NCI-H2081 treated with DMSO at 0.1 percent for 48 hours (cell line): ENCODE results near the gene THYN1.
"Not testable (repeated sequence)": the region's sequence is repeated elsewhere in the genome, so short reads cannot be mapped to it uniquely, and the experiment has no call there.

ENCODE experiments used
- DNase-seq: peaks from one replicate; lab custom pipeline; 2025; lab: John Stamatoyannopoulos, UW

The THYN1 gene

DNA sequence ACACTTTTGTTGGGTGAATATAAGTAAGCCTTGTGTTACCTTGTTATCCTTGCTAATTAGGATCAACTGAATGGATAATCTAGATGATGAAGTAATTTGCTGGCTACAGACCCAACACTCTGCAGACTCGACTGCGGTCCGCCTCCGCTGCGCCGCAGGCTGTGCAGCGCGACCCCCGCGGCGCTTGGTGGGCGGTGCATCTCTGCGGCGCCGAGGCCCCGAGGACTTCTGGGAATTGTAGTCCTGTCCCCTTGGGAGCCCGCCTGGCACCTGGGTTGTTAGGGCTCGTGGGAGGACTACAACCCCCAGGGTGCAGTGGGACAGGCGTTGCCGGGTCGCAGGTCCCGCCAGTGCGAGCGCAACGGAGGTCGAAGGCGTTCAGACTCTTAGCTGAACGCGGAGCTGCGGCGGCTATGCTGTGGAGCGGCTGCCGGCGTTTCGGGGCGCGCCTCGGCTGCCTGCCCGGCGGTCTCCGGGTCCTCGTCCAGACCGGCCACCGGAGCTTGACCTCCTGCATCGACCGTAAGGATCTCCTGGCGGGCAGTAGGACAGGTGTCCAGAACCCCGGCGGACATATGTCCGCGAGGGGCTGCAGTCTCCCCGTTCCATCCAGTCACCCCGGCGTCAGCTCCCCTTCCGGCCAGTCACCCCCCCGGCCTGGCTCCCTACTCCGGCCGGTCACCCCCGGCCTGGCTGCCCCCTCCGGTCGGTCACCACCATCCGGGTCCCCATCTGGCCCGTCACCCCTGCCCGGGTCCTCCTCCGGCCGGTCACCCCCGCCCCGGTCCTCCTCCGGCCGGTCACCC lies at the start of gene THYN1, which contains the start of gene ACAD8:
Gene THYN1, minus strand, starts transcription at position 165 of the 806 bp plus-strand sequence. CDS start 470 bp downstream, outside the sequence.
Gene ACAD8, plus strand, starts transcription at position 381 of the 806 bp plus-strand sequence. Its CDS starts 33 bp downstream, at position 414.
- peak; percentile 89 for DNase-seq

- no peak for DNase-seq
Measured at GRCh38 chr11:134294664-134295063, 41.5 kb upstream of the THYN1 start.

DNA sequence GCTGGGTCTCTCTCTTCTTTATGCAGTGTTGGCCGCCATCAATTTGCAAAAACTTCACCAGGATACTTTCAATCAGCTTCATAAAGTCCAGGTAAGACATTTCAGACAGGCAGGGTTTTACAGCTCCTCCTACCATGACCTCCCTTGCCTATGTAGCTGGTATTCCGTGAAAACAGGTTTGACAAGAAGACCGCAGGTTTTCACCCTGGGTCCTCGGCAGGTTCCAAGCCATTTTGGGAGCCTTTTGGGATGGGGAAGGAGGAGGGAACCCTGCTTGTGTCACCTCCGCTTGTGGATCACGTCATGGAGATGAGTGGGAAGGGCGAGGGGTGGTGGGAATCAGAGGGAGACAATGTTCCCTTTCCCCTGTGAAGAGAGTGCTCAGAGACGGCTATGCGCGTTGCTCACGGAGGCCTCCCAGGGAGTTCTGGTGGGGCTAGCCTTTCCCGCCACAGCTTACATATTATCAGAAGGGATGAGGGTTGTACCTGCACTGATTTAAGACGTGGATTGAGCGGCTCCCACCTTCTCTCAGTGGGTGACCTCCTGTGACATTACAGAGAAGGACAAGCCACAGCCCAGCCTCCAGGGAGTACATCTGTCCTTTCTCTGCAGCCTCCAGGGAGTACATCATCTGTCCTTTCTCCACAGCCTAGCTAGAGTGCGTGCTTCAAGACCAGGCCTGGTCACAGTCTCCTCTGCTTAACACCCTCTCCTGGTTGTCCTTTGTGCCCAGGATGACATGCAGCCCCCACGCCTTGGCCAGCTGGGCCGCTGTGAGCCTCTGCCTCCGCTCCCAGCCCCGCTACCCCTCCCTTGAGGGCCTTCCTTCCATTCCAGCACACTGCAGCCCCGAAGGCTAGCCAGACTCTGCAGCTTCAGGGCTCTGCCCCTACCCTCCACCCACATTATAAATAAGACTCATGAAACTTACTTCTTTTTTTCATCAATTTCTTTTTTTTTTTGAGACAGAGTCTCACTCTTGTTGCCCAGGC lies 40.3 kb upstream of the THYN1 start:
- DNase-seq, result no peak

DNA sequence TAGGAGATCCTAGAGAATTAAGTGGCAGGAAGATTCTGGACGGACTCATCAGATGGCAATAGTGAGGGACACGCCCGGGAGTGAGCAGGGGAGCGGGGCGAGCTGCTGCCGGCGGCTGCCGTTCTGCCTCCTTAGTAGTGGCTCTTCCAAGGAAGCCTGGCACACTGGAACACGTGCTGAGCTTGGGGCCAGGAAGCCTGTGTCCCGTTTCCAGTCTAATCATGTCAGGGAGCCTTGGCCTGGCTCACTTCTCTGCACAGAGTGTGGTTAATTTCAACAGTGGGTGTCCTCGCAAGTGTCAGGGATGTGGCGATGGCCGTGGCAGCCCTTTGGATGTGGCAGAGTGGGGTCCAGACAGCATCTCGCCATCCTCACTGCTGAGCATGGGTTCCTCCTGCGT lies 39.5 kb upstream of the THYN1 start:
- DNase-seq, result no peak

GRCh38 chr11:134291196-134291595 lies 38.0 kb upstream of the THYN1 start:
- no peak for DNase-seq

GRCh38 chr11:134290646-134291045 lies 37.5 kb upstream of the THYN1 start:
- no peak for DNase-seq

- no peak for DNase-seq
Measured at GRCh38 chr11:134289789-134290188, 36.6 kb upstream of the THYN1 start.

DNA sequence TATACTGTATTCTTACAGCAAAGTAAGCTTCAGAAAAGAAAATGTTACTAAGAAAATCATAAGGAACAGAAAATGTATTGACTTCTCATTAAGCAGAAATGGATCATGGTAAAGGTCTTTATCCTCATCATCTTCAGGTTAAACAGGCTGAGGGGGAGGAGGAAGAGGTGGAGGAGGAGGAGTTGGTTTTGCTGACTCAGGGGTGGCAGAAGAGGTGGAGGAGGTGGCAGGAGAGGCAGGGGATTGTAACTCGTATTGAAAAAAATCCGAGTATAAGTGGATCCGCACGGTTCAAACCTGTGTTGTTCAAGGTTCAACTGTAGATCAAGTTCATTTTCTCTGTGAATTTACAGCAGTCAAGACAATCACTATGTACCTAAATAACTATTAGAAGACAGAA lies 36.0 kb upstream of the THYN1 start:
- no peak for DNase-seq

DNA sequence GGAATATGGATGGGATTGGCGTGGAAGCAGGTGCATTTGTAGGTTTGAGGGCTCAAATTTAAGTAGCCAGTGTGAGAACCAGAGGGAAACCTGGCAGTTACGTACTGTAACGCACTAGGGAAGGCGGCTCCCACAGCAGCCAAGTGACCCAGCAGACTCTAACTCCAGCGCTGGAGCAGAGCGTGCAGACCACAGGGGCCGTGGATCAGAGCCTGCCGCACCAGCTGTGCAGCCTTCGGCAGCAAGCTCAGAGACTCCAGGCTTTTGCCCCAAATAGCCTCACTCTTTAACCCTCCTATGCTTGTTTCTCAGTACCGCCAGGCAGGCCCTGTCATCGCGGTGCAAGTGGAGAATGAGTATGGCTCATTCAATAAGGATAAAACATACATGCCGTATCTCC lies 35.3 kb upstream of the THYN1 start:
- DNase-seq, result no peak

DNA sequence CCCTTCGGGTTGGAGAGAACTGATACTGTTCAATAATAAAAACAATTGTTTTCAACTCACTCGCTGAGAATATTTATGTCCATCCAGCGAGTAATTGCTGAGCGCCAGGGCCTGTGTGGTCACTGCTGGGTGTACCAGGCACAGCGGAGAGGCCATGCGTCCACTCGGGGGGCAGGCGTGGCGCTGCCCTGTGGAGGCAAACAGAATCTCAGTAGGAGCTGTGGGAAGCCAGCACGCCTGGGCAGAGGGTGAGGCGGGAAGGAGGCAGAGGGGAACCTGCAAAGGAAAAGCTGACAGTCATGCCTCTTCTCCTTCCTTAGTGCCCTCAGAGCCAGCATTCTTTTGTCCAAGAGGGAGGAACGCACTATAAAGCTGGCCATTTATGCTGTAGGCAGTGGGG lies 34.4 kb upstream of the THYN1 start:
- DNase-seq, result no peak

DNA sequence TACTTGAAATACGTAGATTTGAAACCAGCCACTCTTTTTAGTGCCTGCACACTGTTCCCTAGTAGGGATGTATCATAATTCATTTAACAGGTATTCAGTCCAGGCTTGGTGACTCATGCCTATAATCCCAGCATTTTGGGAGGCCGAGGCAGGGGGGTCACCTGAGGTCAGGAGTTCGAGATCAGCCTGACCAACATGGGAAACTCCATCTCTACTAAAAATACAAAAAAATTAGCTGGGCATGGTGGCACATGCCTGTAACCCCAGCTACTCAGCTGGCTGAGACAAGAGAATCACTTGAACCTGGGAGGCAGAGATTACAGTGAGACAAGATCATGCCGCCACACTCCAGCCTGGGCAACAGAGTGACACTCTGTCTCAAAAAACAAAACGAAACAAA lies 31.2 kb upstream of the THYN1 start:
- DNase-seq, result not testable (repeated sequence)

DNA sequence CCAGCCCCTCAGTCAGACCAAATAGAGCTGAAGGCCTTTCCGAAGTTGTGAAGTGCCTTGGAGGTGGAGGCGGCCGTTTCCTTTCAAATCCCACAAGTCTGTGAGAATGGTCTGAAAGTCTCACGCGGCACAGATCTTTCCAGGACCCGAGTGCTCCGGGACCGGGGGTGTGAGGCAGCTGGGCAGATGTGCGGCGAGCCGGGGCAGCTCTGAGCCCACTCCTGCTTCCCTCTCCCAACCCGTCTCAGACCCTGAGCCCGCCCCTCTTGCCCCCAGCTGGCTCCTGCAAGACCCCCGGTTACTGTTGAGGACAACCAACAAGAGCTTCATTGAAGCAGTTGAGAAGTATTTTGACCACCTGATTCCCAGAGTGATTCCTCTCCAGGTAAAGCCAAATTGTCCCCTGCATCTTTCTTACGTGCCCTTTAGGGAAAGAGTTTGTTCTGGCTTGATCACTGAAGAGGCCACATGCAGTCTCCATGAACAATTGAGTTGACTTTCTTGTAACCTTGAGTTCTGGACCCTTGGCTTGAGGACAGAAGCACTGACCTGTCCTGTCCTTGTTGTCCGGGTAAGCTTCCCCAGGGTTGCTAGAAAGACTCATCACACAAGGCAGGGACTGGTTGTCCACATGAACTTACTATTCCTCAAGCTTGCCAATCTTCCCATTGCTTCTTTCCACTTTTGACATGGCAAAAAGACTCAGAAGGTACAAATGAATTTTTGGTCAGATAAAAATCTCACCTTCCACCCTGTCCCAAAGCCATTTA lies 30.5 kb upstream of the THYN1 start:
- DNase-seq, result no peak

- no peak for DNase-seq
Measured at GRCh38 chr11:134282121-134283045, 29.2 kb upstream of the THYN1 start.

DNA sequence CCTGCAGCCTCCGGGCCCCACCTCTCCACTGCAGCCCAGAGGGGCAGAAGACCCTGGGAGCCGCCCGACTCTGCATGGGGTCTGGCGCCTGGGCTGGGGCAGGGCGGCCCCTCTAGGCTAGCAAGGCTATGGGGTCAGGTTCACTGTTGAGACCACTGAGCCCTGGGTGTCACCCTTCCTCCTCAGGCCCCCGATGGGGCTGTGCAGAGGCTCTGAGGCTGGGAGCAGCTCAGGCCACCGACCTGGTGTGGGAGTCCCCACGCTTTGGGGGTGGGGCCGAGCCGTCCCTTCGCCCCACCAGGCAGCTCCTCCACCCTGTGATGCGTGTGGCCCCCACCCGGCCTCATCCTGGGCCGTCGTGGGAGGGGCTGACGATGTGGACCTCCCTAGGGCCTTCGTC lies 28.5 kb upstream of the THYN1 start:
- not testable (repeated sequence) for DNase-seq

- DNase-seq, result no peak
Measured at GRCh38 chr11:134278356-134278755, 25.2 kb upstream of the THYN1 start.

DNA sequence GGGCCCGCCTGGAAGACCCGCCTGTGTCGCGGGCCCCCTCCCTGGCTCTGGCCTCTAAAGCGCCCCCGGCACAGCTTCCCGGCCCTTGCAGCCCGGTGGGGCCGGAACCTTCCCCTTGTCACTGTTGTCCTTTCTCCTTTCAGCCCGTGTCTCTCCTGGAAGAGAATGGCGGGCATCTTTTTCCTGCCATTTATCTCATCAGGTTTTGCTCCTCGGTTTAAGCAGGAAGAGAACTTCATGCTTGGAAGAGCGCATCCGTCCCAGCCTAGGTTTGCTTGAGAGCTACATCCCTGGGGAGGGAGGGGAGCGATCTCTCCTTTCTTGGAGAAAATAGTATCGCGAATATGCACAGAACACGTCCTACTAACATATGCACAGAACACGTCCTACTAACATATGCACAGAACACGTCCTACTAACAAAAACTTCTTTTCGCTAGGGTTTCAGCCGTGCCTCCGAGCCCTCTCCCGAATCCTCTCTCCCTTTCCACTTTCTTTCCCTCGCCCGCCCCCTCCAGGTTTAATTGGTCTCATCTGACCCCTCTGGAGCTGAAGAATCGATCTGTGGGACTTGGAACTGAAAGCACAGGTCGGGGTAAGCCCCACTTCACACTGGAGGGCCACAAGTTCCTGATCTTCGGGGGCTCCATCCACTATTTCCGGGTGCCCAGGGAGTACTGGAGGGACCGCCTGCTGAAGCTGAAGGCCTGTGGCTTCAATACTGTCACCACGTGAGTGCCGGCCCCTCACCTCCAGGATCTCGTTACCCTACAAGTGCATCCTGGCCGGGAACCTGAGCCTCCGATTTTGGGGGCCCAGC lies 24.2 kb upstream of the THYN1 start:
- DNase-seq, result no peak

DNA sequence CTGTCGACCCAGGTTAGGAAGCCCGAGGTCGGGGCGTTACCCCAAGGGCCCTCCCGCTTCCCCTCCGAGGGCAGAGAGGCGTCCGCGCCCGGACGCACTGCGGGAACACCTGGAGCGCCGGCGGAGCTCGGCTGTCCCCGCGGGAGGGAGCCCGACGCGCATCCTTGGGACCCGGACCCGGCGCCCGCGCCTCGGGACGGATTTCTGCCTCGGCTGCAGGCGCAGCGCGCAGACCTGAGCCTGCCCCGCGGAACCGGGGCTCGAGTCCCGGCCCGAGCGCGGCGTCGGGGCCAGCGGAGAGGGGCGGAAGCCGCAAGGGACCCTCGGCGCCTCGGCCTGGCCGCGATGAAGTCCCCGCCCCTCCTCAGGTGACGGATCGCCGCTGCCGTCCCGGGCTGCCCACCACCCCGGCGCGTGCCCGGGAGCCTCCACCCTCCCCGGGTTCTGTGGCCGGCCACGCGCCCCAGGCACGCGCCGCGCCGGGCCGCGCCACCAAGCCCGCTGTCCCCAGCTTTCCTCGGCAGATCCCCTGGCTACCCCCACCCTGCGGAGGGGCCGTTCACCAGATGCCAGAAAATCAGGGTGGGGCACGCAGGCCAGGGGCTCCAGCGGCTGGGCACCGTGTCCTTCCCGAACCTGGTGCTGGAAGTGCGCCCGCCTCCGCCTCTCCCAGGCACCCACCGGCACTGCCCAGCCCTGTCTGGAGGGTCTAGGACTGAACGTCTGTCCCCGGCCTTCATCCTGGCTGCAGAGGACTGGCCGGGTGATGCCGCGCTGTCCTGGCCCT lies 23.4 kb upstream of the THYN1 start:
- no peak for DNase-seq

- no peak for DNase-seq
Measured at GRCh38 chr11:134275534-134276395, 22.6 kb upstream of the THYN1 start, which contains the start of gene GLB1L3. Gene GLB1L3 (plus strand): TSS chr11:134276379. CDS start chr11:134276741, 362 bp downstream.
